ENCODE results near the gene SIPA1.

DNA sequence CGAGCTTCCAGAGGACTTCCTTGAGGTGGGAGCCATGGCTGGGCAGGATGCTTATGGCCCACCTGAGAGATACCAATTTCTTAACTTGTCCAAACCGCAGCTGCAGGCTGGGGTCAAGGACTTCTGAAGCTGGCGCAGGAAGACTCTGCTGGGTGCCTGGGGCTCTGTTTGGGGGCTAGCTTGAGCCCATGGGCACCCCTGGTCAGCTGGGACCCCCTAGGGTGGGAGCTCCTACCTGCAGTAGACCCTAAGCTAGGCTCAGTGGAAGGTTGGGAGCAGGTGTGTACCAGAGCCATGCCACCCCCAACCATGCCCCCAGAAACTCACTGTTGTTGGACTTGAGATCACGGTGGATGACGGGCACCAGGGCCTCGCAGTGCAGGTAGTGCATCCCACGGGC lies 25.2 kb upstream of the SIPA1 start:
- no peak for TF ChIP-seq POLR2A (IDR thresholded peaks at IDR 0.05; ENCODE audit: control extremely low read depth in 1 of 2, low read depth in 2 of 2, low read length in 2 of 2)
- no peak for TF ChIP-seq CREB1 (IDR thresholded peaks at IDR 0.05)
- TF ChIP-seq CTCF (IDR thresholded peaks at IDR 0.05; ENCODE audit: control extremely low read depth in 1 of 3, insufficient read depth in 1 of 3, low read depth in 1 of 3, low read length in 3 of 3) = no peak
- TF ChIP-seq ZNF274 (IDR thresholded peaks at IDR 0.05; ENCODE audit: borderline replicate concordance, extremely low read depth, low read length) = no peak
- no peak for TF ChIP-seq KDM1A (IDR thresholded peaks at IDR 0.05; ENCODE audit: borderline replicate concordance, low read length)
- TF ChIP-seq RAD21 (IDR thresholded peaks at IDR 0.05 in 1 of 2, conservative IDR thresholded peaks at IDR 0.05 in 1 of 2; ENCODE audit: low read depth in 2 of 2, low read length in 2 of 2) = no peak
- no peak for TF ChIP-seq EP300 (IDR thresholded peaks at IDR 0.05; ENCODE audit: borderline replicate concordance in 1 of 2, low read depth in 2 of 2, low read length in 2 of 2)
- no peak for TF ChIP-seq CHD7 (IDR thresholded peaks at IDR 0.05; ENCODE audit: insufficient replicate concordance, low read length)
- no peak for TF ChIP-seq TAF7 (optimal IDR thresholded peaks at IDR 0.05; ENCODE audit: borderline replicate concordance, low read depth, low read length)

All from H1 (cell line).